ENCODE results near the gene WBP1L.

Gene WBP1L

GRCh38 chr10:102826148-102826796, 82.5 kb downstream of the WBP1L start:
- no peak for DNase-seq (ENCODE audit: extremely low read depth, low read depth)
- no peak for TF ChIP-seq CTCF (IDR thresholded peaks at IDR 0.05; ENCODE audit: low read depth, low read length, missing control alignments)

GRCh38 chr10:102827597-102827975, 83.8 kb downstream of the WBP1L start:
- no peak for DNase-seq (ENCODE audit: extremely low read depth, low read depth)
- H3K4me3 ChIP-seq (replicated peaks; ENCODE audit: low read depth, low read length) = no peak overlapping the region
- TF ChIP-seq CTCF (IDR thresholded peaks at IDR 0.05; ENCODE audit: low read depth, low read length, missing control alignments) = no peak

More at GRCh38 chr10:102826148-102826796, 82.5 kb downstream of the WBP1L start:
- H3K4me3 ChIP-seq (replicated peaks; ENCODE audit: low read depth, low read length) = no peak overlapping the region

- no peak for TF ChIP-seq CTCF (IDR thresholded peaks at IDR 0.05; ENCODE audit: low read depth, low read length, missing control alignments)
- DNase-seq (ENCODE audit: extremely low read depth, low read depth) = peak; percentile 47
Measured at GRCh38 chr10:102831322-102832071, 87.7 kb downstream of the WBP1L start.

GRCh38 chr10:102832248-102832647, 88.5 kb downstream of the WBP1L start:
- no peak overlapping the region for H3K4me3 ChIP-seq (replicated peaks; ENCODE audit: low read depth, low read length)
- no peak for DNase-seq (ENCODE audit: extremely low read depth, low read depth)
- no peak for TF ChIP-seq CTCF (IDR thresholded peaks at IDR 0.05; ENCODE audit: low read depth, low read length, missing control alignments)

More at GRCh38 chr10:102831322-102832071, 87.7 kb downstream of the WBP1L start:
- H3K4me3 ChIP-seq (replicated peaks; ENCODE audit: low read depth, low read length) = no peak overlapping the region

- TF ChIP-seq CTCF (IDR thresholded peaks at IDR 0.05; ENCODE audit: low read depth, low read length, missing control alignments) = no peak
- no peak overlapping the region for H3K4me3 ChIP-seq (replicated peaks; ENCODE audit: low read depth, low read length)
- no peak for DNase-seq (ENCODE audit: extremely low read depth, low read depth)
Measured at GRCh38 chr10:102832987-102833386, 89.2 kb downstream of the WBP1L start.

- no peak for DNase-seq (ENCODE audit: extremely low read depth, low read depth)
- no peak for TF ChIP-seq CTCF (IDR thresholded peaks at IDR 0.05; ENCODE audit: low read depth, low read length, missing control alignments)
- no peak overlapping the region for H3K4me3 ChIP-seq (replicated peaks; ENCODE audit: low read depth, low read length)
Measured at GRCh38 chr10:102834143-102834542, 90.4 kb downstream of the WBP1L start.

Data from HFF-Myc (cell line).